GM12878 (cell line): ENCODE measurements around the gene TACC2.

Source experiments
- CBX5 ChIP-seq: sonication (generic); IDR thresholded peaks from 2 replicates; pipeline ENCODE4 v1.6.1; 2016; ENCODE audit warnings: low read depth, moderate library complexity, mild to moderate bottlenecking, inconsistent platforms
- CTCF ChIP-seq, 3 experiments: IDR thresholded peaks in 2 of 3; conservative IDR thresholded peaks in 1 of 3; 2 replicates each; pipeline ENCODE4 v1.5.1; 2011; ENCODE audit warnings: low read depth in 3 of 3, low read length in 3 of 3, mild to moderate bottlenecking in 3 of 3, control low read depth in 2 of 3, moderate library complexity in 2 of 3, inconsistent platforms in 1 of 3, mixed read lengths in 1 of 3; ENCODE audit not compliant: control insufficient read depth in 2 of 3, insufficient read depth in 1 of 3; ENCODE audit errors: extremely low read depth in 1 of 3
- NR2C2 ChIP-seq: IDR thresholded peaks from 2 replicates; pipeline ENCODE4 v1.6.1; 2011; ENCODE audit warnings: borderline replicate concordance, low read depth; ENCODE audit not compliant: control insufficient read depth, insufficient read length
- POLR2A ChIP-seq: IDR thresholded peaks from 2 replicates; pipeline ENCODE4 v1.6.1; 2011; ENCODE audit warnings: low read depth, mild to moderate bottlenecking, low read length
- TCF12 ChIP-seq: IDR thresholded peaks from 2 replicates; pipeline ENCODE4 v1.6.1; 2011; ENCODE audit warnings: low read depth, mild to moderate bottlenecking, low read length
- ZBTB40 ChIP-seq: fragments of 450-650 bp; IDR thresholded peaks from 2 replicates; pipeline ENCODE4 v1.6.1; 2016; ENCODE audit warnings: mild to moderate bottlenecking, moderate library complexity, borderline replicate concordance

GRCh38 chr10:122084286-122085041 is 95.5 kb downstream of the TACC2 start:
- TF ChIP-seq POLR2A (no peak), ZBTB40 (no peak), CBX5 (no peak), NR2C2 (no peak), CTCF (IDR thresholded peaks at IDR 0.05 in 2 of 3, conservative IDR thresholded peaks at IDR 0.05 in 1 of 3; ENCODE audit: control insufficient read depth in 2 of 3, extremely low read depth in 1 of 3, insufficient read depth in 1 of 3, low read depth in 3 of 3, low read length in 3 of 3) (no peak), TCF12 (no peak)
